ENCODE data around the gene FREM3. TPM values are rescaled to one million over a fixed set of nuclear protein-coding genes. Genes with fewer than 3 reads are reported as not detected.
"Not testable (repeated sequence)": the region's sequence is repeated elsewhere in the genome, so short reads cannot be mapped to it uniquely, and the experiment has no call there.

The FREM3 gene
- not detected for total RNA-seq
- long read RNA-seq, result 0 reads

GRCh38 chr4:143700416-143701352, at the start of gene FREM3:
TSS of gene FREM3 (minus strand) at chr4:143700675. CDS start at chr4:143700675, 0 bp downstream.
- DNase-seq (no peak), ATAC-seq (no peak)
- intact Hi-C loops (cut with DNase I, micrococcal nuclease), result no loop called here

- no peak for DNase-seq
Measured at GRCh38 chr4:143745874-143746273, 45.4 kb upstream of the FREM3 start.

GRCh38 chr4:143743591-143743990, 43.1 kb upstream of the FREM3 start:
- intact Hi-C loops (cut with DNase I, micrococcal nuclease), result no loop called here
- no peak for ATAC-seq

More at GRCh38 chr4:143745874-143746273, 45.4 kb upstream of the FREM3 start:
- ATAC-seq, result no peak
- intact Hi-C loops (cut with DNase I, micrococcal nuclease), result no loop called here

GRCh38 chr4:143742834-143743233, 42.4 kb upstream of the FREM3 start:
- intact Hi-C loops (cut with DNase I, micrococcal nuclease), result no loop called here
- DNase-seq (no peak), ATAC-seq (no peak)

More at GRCh38 chr4:143743591-143743990, 43.1 kb upstream of the FREM3 start:
- no peak for DNase-seq

- intact Hi-C loops (cut with DNase I, micrococcal nuclease), result no loop called here
- ATAC-seq, result no peak
Measured at GRCh38 chr4:143736861-143737260, 36.4 kb upstream of the FREM3 start.

GRCh38 chr4:143736061-143736460, 35.6 kb upstream of the FREM3 start:
- intact Hi-C loops (cut with DNase I, micrococcal nuclease); DNase-seq; ATAC-seq: not testable (repeated sequence)

More at GRCh38 chr4:143736861-143737260, 36.4 kb upstream of the FREM3 start:
- no peak for DNase-seq

- ATAC-seq (no peak), DNase-seq (no peak)
- intact Hi-C loops (cut with DNase I, micrococcal nuclease), result no loop called here
Measured at GRCh38 chr4:143728166-143728565, 27.7 kb upstream of the FREM3 start.

GRCh38 chr4:143726714-143727113, 26.2 kb upstream of the FREM3 start:
- intact Hi-C loops (cut with DNase I, micrococcal nuclease), result no loop called here
- no peak for DNase-seq

GRCh38 chr4:143721317-143721716, 20.8 kb upstream of the FREM3 start:
- DNase-seq, result no peak
- no peak for ATAC-seq
- intact Hi-C loops (cut with DNase I, micrococcal nuclease), result no loop called here

More at GRCh38 chr4:143726714-143727113, 26.2 kb upstream of the FREM3 start:
- ATAC-seq, result no peak

- DNase-seq; ATAC-seq; intact Hi-C loops (cut with DNase I, micrococcal nuclease): not testable (repeated sequence)
Measured at GRCh38 chr4:143718748-143719147, 18.3 kb upstream of the FREM3 start.

- ATAC-seq (no peak), DNase-seq (no peak)
- intact Hi-C loops (cut with DNase I, micrococcal nuclease), result no loop called here
Measured at GRCh38 chr4:143713955-143714625, 13.6 kb upstream of the FREM3 start.

- no peak for ATAC-seq
- intact Hi-C loops (cut with DNase I, micrococcal nuclease), result no loop called here
- DNase-seq, result no peak
Measured at GRCh38 chr4:143713553-143713952, 13.1 kb upstream of the FREM3 start.

- DNase-seq (no peak), ATAC-seq (no peak)
- intact Hi-C loops (cut with DNase I, micrococcal nuclease), result no loop called here
Measured at GRCh38 chr4:143712155-143712550, 11.7 kb upstream of the FREM3 start.

- intact Hi-C loops (cut with DNase I, micrococcal nuclease), result no loop called here
- no peak for ATAC-seq
- no peak for DNase-seq
Measured at GRCh38 chr4:143711543-143712154, 11.2 kb upstream of the FREM3 start.

GRCh38 chr4:143701365-143701764, 890 bp upstream of the FREM3 start:
- intact Hi-C loops (cut with DNase I, micrococcal nuclease), result no loop called here
- no peak for ATAC-seq

GRCh38 chr4:143700046-143700415, 444 bp downstream of the FREM3 start:
- intact Hi-C loops (cut with DNase I, micrococcal nuclease), result no loop called here
- ATAC-seq (no peak), DNase-seq (peak in 1 of 2 donors; percentile 10)

More at GRCh38 chr4:143701365-143701764, 890 bp upstream of the FREM3 start:
- no peak for DNase-seq

- intact Hi-C loops (cut with DNase I, micrococcal nuclease), result no loop called here
- DNase-seq (no peak), ATAC-seq (no peak)
Measured at GRCh38 chr4:143699331-143700045, 987 bp downstream of the FREM3 start.

GRCh38 chr4:143693856-143694255, 6.6 kb downstream of the FREM3 start:
- intact Hi-C loops (cut with DNase I, micrococcal nuclease), result no loop called here
- ATAC-seq (no peak), DNase-seq (no peak)

- ATAC-seq, result no peak
- no peak for DNase-seq
- intact Hi-C loops (cut with DNase I, micrococcal nuclease), result no loop called here
Measured at GRCh38 chr4:143692241-143692640, 8.2 kb downstream of the FREM3 start.

Measured in left colon (tissue), 2 donors.